PC-9 (cell line): ENCODE results near the gene ADAMTS12.

Source experiments
- EZH2 ChIP-seq: fragments of 200-600 bp; sonication (generic); IDR thresholded peaks from 2 replicates; pipeline ENCODE4 v1.8.0; 2017; ENCODE audit warnings: antibody characterized with exemption, low read depth
- TF ChIP-seq, protein P1 (sequence below): fragments of 200-600 bp; sonication (generic); conservative IDR thresholded peaks from 2 replicates; pipeline ENCODE4 v1.6.1; 2017; ENCODE audit warnings: mixed run types, antibody characterized with exemption, mild to moderate bottlenecking, moderate library complexity

DNA sequence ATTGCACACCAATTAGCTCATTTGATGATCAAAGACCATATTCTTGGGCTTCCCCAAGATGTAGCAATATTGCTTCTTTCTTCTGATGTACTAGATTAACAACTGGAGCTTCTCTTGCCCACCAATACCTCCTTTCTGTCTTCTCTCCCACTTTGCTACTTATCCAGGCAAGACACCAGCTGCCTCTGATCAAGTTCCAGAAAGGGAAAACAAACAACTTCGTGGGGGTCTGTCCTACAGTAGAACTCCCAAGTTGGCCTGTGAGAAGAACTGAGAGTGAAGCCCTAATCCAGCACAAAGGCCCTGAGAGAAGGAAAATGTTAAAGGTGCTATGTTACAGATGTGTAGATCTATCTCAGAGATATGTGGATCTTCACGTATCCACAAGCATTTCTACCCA, 44.9 kb downstream of the ADAMTS12 start:
- TF ChIP-seq, protein P1, sequence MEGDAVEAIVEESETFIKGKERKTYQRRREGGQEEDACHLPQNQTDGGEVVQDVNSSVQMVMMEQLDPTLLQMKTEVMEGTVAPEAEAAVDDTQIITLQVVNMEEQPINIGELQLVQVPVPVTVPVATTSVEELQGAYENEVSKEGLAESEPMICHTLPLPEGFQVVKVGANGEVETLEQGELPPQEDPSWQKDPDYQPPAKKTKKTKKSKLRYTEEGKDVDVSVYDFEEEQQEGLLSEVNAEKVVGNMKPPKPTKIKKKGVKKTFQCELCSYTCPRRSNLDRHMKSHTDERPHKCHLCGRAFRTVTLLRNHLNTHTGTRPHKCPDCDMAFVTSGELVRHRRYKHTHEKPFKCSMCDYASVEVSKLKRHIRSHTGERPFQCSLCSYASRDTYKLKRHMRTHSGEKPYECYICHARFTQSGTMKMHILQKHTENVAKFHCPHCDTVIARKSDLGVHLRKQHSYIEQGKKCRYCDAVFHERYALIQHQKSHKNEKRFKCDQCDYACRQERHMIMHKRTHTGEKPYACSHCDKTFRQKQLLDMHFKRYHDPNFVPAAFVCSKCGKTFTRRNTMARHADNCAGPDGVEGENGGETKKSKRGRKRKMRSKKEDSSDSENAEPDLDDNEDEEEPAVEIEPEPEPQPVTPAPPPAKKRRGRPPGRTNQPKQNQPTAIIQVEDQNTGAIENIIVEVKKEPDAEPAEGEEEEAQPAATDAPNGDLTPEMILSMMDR = no peak
- TF ChIP-seq EZH2 = no peak
